ENCODE measurements around the gene RND1. TPM values are rescaled to one million over a fixed set of nuclear protein-coding genes. Genes with fewer than 3 reads are reported as not detected.

The RND1 gene
- total and polyA plus RNA-seq, 2 of the 13 experiments (the other 11 are each of a cell fraction or from before 2014, with no cell fraction given) = 1.8 to 1.9 TPM

- 0 out of 2 replicates have a peak, but pooled peaks have one; percentile 39 for TF ChIP-seq POGK (CRISPR knock-in tag; conservative IDR thresholded peaks at IDR 0.05)
- TF ChIP-seq ZHX1 (CRISPR knock-in tag; IDR thresholded peaks at IDR 0.05; ENCODE audit: low read depth) = no peak
- TF ChIP-seq ZNF33A (CRISPR knock-in tag; IDR thresholded peaks at IDR 0.05; ENCODE audit: borderline replicate concordance) = no peak
- no peak for TF ChIP-seq ETV5 (CRISPR knock-in tag; IDR thresholded peaks at IDR 0.05; ENCODE audit: borderline replicate concordance)
- no peak for TF ChIP-seq SALL2 (CRISPR knock-in tag; IDR thresholded peaks at IDR 0.05)
- TF ChIP-seq ZSCAN25 (CRISPR knock-in tag; IDR thresholded peaks at IDR 0.05) = no peak
- TF ChIP-seq ZNF773 (CRISPR knock-in tag; IDR thresholded peaks at IDR 0.05; ENCODE audit: borderline replicate concordance) = no peak
- TF ChIP-seq ARID3A (IDR thresholded peaks at IDR 0.05; ENCODE audit: low read depth, low read length) = no peak
- TF ChIP-seq HNF1A (IDR thresholded peaks at IDR 0.05; ENCODE audit: low read depth) = no peak
- no peak; the same call in 1 of the 2 replicates for TF ChIP-seq HNF1A (CRISPR knock-in tag; IDR thresholded peaks at IDR 0.05; ENCODE audit: borderline replicate concordance)
- no peak for TF ChIP-seq ZFP1 (CRISPR knock-in tag; IDR thresholded peaks at IDR 0.05)
- peak; percentile 61 for TF ChIP-seq MAFF (IDR thresholded peaks at IDR 0.05; ENCODE audit: low read depth, low read length)
- no peak for TF ChIP-seq CC2D1A (CRISPR knock-in tag; IDR thresholded peaks at IDR 0.05)
- no peak for TF ChIP-seq ZNF709 (CRISPR knock-in tag; IDR thresholded peaks at IDR 0.05)
Observed at GRCh38 chr12:48865281-48866051, at the start of gene RND1 (continued).

Measured in HepG2 (cell line).